ENCODE measurements around the gene RGS12.

Gene RGS12

GRCh38 chr4:3269991-3270611 lies 22.7 kb upstream of the RGS12 start:
- no peak for DNase-seq (ENCODE audit: low read depth)
- no peak for TF ChIP-seq CTCF (IDR thresholded peaks at IDR 0.05; ENCODE audit: insufficient read depth, low read depth, low read length, missing control alignments)
- no peak overlapping the region for H3K4me3 ChIP-seq (ENCODE audit: low read depth, low read length)

- no peak for TF ChIP-seq CTCF (IDR thresholded peaks at IDR 0.05; ENCODE audit: insufficient read depth, low read depth, low read length, missing control alignments)
- DNase-seq (ENCODE audit: low read depth) = no peak
- no peak overlapping the region for H3K4me3 ChIP-seq (ENCODE audit: low read depth, low read length)
Observed at GRCh38 chr4:3271131-3271530, 21.7 kb upstream of the RGS12 start.

- no peak for DNase-seq (ENCODE audit: low read depth)
- no peak for TF ChIP-seq CTCF (IDR thresholded peaks at IDR 0.05; ENCODE audit: insufficient read depth, low read depth, low read length, missing control alignments)
- no peak overlapping the region for H3K4me3 ChIP-seq (ENCODE audit: low read depth, low read length)
Observed at GRCh38 chr4:3276986-3277385, 15.8 kb upstream of the RGS12 start.

GRCh38 chr4:3280466-3280865 lies 12.4 kb upstream of the RGS12 start:
- no peak overlapping the region for H3K4me3 ChIP-seq (ENCODE audit: low read depth, low read length)
- no peak for DNase-seq (ENCODE audit: low read depth)
- no peak for TF ChIP-seq CTCF (IDR thresholded peaks at IDR 0.05; ENCODE audit: insufficient read depth, low read depth, low read length, missing control alignments)

GRCh38 chr4:3283483-3283882 lies 9.3 kb upstream of the RGS12 start:
- no peak overlapping the region for H3K4me3 ChIP-seq (ENCODE audit: low read depth, low read length)
- no peak for TF ChIP-seq CTCF (IDR thresholded peaks at IDR 0.05; ENCODE audit: insufficient read depth, low read depth, low read length, missing control alignments)
- DNase-seq (ENCODE audit: low read depth) = no peak

GRCh38 chr4:3283916-3284315 lies 8.9 kb upstream of the RGS12 start:
- H3K4me3 ChIP-seq (ENCODE audit: low read depth, low read length) = no peak overlapping the region
- no peak for DNase-seq (ENCODE audit: low read depth)
- no peak for TF ChIP-seq CTCF (IDR thresholded peaks at IDR 0.05; ENCODE audit: insufficient read depth, low read depth, low read length, missing control alignments)

All from GM12865 (cell line).